ENCODE results near the gene CTRB1. TPM values are rescaled to one million over a fixed set of nuclear protein-coding genes. Genes with fewer than 3 reads are reported as not detected.
"Not testable (repeated sequence)": the region's sequence is repeated elsewhere in the genome, so short reads cannot be mapped to it uniquely, and the experiment has no call there.

The CTRB1 gene
- total RNA-seq, 4 donors from 2014 or later: not detected

DNA sequence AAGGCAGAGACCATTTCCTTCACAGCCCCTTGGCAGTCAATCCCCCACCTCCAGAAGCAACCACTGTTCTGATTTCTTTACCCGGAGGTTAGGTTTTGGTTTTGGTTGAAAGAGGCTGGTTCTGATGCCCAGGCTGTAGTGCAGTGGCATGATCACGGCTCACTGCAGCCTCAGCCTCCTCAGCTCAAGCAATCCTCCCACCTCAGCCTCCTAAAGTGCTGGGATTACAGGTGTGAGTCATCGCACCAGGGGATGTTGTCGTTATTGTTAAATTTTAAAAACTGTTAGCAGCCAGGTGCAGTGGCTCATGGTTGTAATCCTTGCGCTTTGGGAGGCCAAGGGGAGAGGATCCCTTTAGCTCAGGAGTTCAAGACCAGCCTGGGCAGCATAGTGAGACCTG, 8.8 kb upstream of the CTRB1 start:
- no peak for DNase-seq
- no peaks in the 10 kb centered on the region for H3K36me3 ChIP-seq
- 90 to 97% methylated on average over 5 of the region's 5 CpGs for WGBS, 2 donors
- peaks cover 0 to 11% of the 10 kb centered on the region in 2 donors for H3K4me1 ChIP-seq
- TF ChIP-seq CTCF (IDR thresholded peaks at IDR 0.05): no peak
- no peak for TF ChIP-seq POLR2A (IDR thresholded peaks at IDR 0.05)
- H3K4me3 ChIP-seq (replicated peaks in 1 of 3): no peak overlapping the region
- H3K9me3 ChIP-seq: no peaks in the 10 kb centered on the region
- intact Hi-C loops (cut with DNase I): loop anchor here (10.0 kb wide), 1 partner anchor 175 kb away; no protein-coding TSS in a partner anchor
- H3K27ac ChIP-seq: no peak overlapping the region
- H3K27me3 ChIP-seq: no peaks in the 10 kb centered on the region

GRCh38 chr16:75211286-75211685, 7.5 kb upstream of the CTRB1 start:
- intact Hi-C loops (cut with DNase I): not testable (repeated sequence)
- 87 to 92% methylated on average over 10 of the region's 10 CpGs for WGBS, 2 donors

GRCh38 chr16:75216127-75216526, 2.7 kb upstream of the CTRB1 start:
- Histone ChIP-seq H3K27me3 (no peaks in the 10 kb centered on the region), H3K4me3 (replicated peaks in 1 of 3) (no peak overlapping the region), H3K36me3 (no peaks in the 10 kb centered on the region), H3K9me3 (no peaks in the 10 kb centered on the region), H3K27ac (peak overlapping the region in 2 of 3 donors; percentile 3 to 52), H3K4me1 (peaks cover 13 to 32% of the 10 kb centered on the region in 2 donors)
- intact Hi-C loops (cut with DNase I): no loop called here
- DNase-seq: no peak
- TF ChIP-seq POLR2A (IDR thresholded peaks at IDR 0.05): peak in 1 of 2 donors; percentile 9
- TF ChIP-seq CTCF (IDR thresholded peaks at IDR 0.05): no peak
- WGBS, 2 donors: 64 to 66% methylated on average over 2 of the region's 2 CpGs

More at GRCh38 chr16:75211286-75211685, 7.5 kb upstream of the CTRB1 start:
- not testable (repeated sequence) for DNase-seq; H3K27me3 ChIP-seq; H3K9me3 ChIP-seq; H3K36me3 ChIP-seq; H3K4me3 ChIP-seq (replicated peaks in 1 of 3); H3K27ac ChIP-seq
- peaks cover under 1 to 15% of the 10 kb centered on the region in 2 donors for H3K4me1 ChIP-seq

- peak in 1 of 2 donors; percentile 57 for DNase-seq
- H3K27me3 ChIP-seq: no peaks in the 10 kb centered on the region
- no peaks in the 10 kb centered on the region for H3K36me3 ChIP-seq
- intact Hi-C loops (cut with DNase I): no loop called here
- no peak overlapping the region for H3K4me3 ChIP-seq (replicated peaks in 1 of 3)
- H3K4me1 ChIP-seq: peaks cover 13 to 32% of the 10 kb centered on the region in 2 donors
- TF ChIP-seq CTCF (IDR thresholded peaks at IDR 0.05): no peak
- TF ChIP-seq POLR2A (IDR thresholded peaks at IDR 0.05): no peak
- no peaks in the 10 kb centered on the region for H3K9me3 ChIP-seq
- 48 to 56% methylated on average over 7 of the region's 7 CpGs for WGBS, 2 donors
- H3K27ac ChIP-seq: peak overlapping the region in 1 of 3 donors; percentile 36
These were observed 2.2 kb upstream of the CTRB1 start for GRCh38 chr16:75216576-75216975.

DNA sequence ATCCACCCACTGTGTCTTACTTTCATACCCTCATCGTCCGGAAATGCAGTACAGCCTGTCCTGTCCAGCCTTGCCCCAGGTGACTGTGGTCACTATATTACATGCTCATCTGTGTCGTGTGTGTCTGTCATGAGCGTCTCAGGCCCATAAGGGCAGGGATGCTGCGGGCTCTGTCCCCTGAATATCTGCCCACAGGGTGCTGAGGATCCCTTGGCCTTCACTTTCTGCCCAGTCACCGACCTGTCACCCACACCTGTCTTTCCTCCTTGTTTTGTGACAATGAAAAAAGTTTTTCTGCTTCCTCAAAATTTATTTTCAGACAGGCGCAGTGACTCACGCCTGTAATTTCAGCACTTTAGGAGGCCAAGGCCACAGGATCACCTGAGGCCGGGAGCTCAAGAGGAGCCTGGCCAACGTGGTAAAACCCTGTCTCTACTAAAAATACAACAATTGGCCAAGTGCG, 1.4 kb upstream of the CTRB1 start:
- WGBS, 2 donors: 89 to 90% methylated on average over 11 of the region's 11 CpGs
- H3K4me1 ChIP-seq: peaks cover 13 to 32% of the 10 kb centered on the region in 2 donors
- no peak overlapping the region for H3K4me3 ChIP-seq (replicated peaks in 1 of 3)
- TF ChIP-seq CTCF (IDR thresholded peaks at IDR 0.05) (no peak), POLR2A (IDR thresholded peaks at IDR 0.05) (no peak)
- H3K9me3 ChIP-seq: no peaks in the 10 kb centered on the region
- no peak for DNase-seq
- no peaks in the 10 kb centered on the region for H3K27me3 ChIP-seq
- intact Hi-C loops (cut with DNase I): no loop called here
- H3K36me3 ChIP-seq: no peaks in the 10 kb centered on the region
- H3K27ac ChIP-seq: peak overlapping the region in 1 of 3 donors; percentile 36

Measured in thyroid gland (tissue), 4 donors.